Liver (tissue), 9 donors: ENCODE results near the gene THTPA. TPM values are rescaled to one million over a fixed set of nuclear protein-coding genes. Genes with fewer than 3 reads are reported as not detected.

Experiments
- DNase-seq: peaks from one replicate; pipeline ENCODE4 v3.0.0-alpha.2; 2017; ENCODE audit warnings: low spot score
- H3K27ac ChIP-seq, 2 donors: one replicate each; pipeline ENCODE4 v1.7.0; 2013; ENCODE audit warnings: inconsistent platforms in 2 of 2, low read length in 2 of 2, control low read depth in 1 of 2, low read depth in 1 of 2, mild to moderate bottlenecking in 1 of 2
- H3K27me3 ChIP-seq, 4 donors: one replicate each; pipeline versions ENCODE4 v1.6.1 to v1.7.0; 2013; ENCODE audit warnings: low read length in 3 of 4, inconsistent platforms in 1 of 4, mild to moderate bottlenecking in 1 of 4, moderate library complexity in 1 of 4; ENCODE audit not compliant: control insufficient read depth in 4 of 4, insufficient read depth in 4 of 4
- H3K36me3 ChIP-seq, 4 donors: one replicate each; pipeline versions ENCODE4 v1.6.1 to v1.7.0; 2013; ENCODE audit warnings: low read length in 3 of 4, mild to moderate bottlenecking in 3 of 4, low read depth in 1 of 4, moderate library complexity in 1 of 4; ENCODE audit not compliant: control insufficient read depth in 4 of 4, insufficient read depth in 3 of 4
- H3K4me1 ChIP-seq, 4 donors: one replicate each; pipeline versions ENCODE4 v1.6.1 to v1.7.0; 2013; ENCODE audit warnings: low read length in 3 of 4, mild to moderate bottlenecking in 3 of 4, moderate library complexity in 1 of 4; ENCODE audit not compliant: control insufficient read depth in 4 of 4, insufficient read depth in 4 of 4
- H3K4me3 ChIP-seq, 3 donors: one replicate each; pipeline versions ENCODE4 v1.6.1 to v1.7.0; 2013; ENCODE audit warnings: low read length in 3 of 3, control low read depth in 1 of 3, low read depth in 1 of 3, mild to moderate bottlenecking in 1 of 3
- H3K9ac ChIP-seq, 2 donors: one replicate each; pipeline ENCODE4 v1.7.0; 2013; ENCODE audit warnings: low read length in 2 of 2, mild to moderate bottlenecking in 2 of 2, moderate library complexity in 2 of 2, control low read depth in 1 of 2, low read depth in 1 of 2
- H3K9me3 ChIP-seq, 4 donors: one replicate each; pipeline versions ENCODE4 v1.6.1 to v1.7.0; 2013; ENCODE audit warnings: low read length in 3 of 4; ENCODE audit not compliant: control insufficient read depth in 4 of 4
- ATF3 ChIP-seq: IDR thresholded peaks from 2 replicates; pipeline ENCODE4 v1.6.1; 2016; ENCODE audit warnings: antibody characterized with exemption
- EGR1 ChIP-seq, 2 donors: IDR thresholded peaks; 2 replicates each; pipeline ENCODE4 v1.6.1; 2016 to 2018; ENCODE audit warnings: antibody characterized with exemption in 2 of 2, low read depth in 2 of 2
- FOXA1 ChIP-seq: IDR thresholded peaks from 2 replicates; pipeline ENCODE4 v1.6.1; 2016; ENCODE audit warnings: antibody characterized with exemption
- FOXA2 ChIP-seq: IDR thresholded peaks from 2 replicates; pipeline ENCODE4 v1.6.1; 2016; ENCODE audit warnings: antibody characterized with exemption
- GABPA ChIP-seq, 2 donors: IDR thresholded peaks in 1 of 2; conservative IDR thresholded peaks in 1 of 2; 2 replicates each; pipeline ENCODE4 v1.6.1; 2016; ENCODE audit warnings: antibody characterized with exemption in 2 of 2, mild to moderate bottlenecking in 1 of 2, moderate library complexity in 1 of 2
- HNF4A ChIP-seq, 2 donors: conservative IDR thresholded peaks; 2 replicates each; pipeline ENCODE4 v1.6.1; 2016; ENCODE audit warnings: antibody characterized with exemption in 2 of 2, mild to moderate bottlenecking in 2 of 2
- HNF4G ChIP-seq: IDR thresholded peaks from 2 replicates; pipeline ENCODE4 v1.6.1; 2016; ENCODE audit warnings: antibody characterized with exemption
- JUND ChIP-seq, 2 donors: IDR thresholded peaks; 2 replicates each; pipeline ENCODE4 v1.6.1; 2016; ENCODE audit warnings: antibody characterized with exemption in 2 of 2
- NR2F2 ChIP-seq: IDR thresholded peaks from 2 replicates; pipeline ENCODE4 v1.6.1; 2016; ENCODE audit warnings: antibody characterized with exemption
- RAD21 ChIP-seq, 2 donors: IDR thresholded peaks; 2 replicates each; pipeline ENCODE4 v1.6.1; 2016; ENCODE audit warnings: antibody characterized with exemption in 2 of 2, mild to moderate bottlenecking in 2 of 2
- REST ChIP-seq: IDR thresholded peaks from 2 replicates; pipeline ENCODE4 v1.6.1; 2016; ENCODE audit warnings: antibody characterized with exemption, mild to moderate bottlenecking
- RXRA ChIP-seq, 2 donors: IDR thresholded peaks; 2 replicates each; pipeline ENCODE4 v1.6.1; 2017 to 2018; ENCODE audit warnings: antibody characterized with exemption in 2 of 2, mild to moderate bottlenecking in 1 of 2
- SP1 ChIP-seq: IDR thresholded peaks from 2 replicates; pipeline ENCODE4 v1.6.1; 2018; ENCODE audit warnings: antibody characterized with exemption, mild to moderate bottlenecking
- TAF1 ChIP-seq: conservative IDR thresholded peaks from 2 replicates; pipeline ENCODE4 v1.6.1; 2016; ENCODE audit warnings: antibody characterized with exemption, mild to moderate bottlenecking
- ZBTB33 ChIP-seq: IDR thresholded peaks from 2 replicates; pipeline ENCODE4 v1.6.1; 2016; ENCODE audit warnings: antibody characterized with exemption
- WGBS: extraction: QIAGEN DNeasy Blood & Tissue Kit; methylation state at CpG from one replicate; pipeline ENCODE4 v1.1.7; 2013; 5-methylcytosine and 5-hydroxymethylcytosine counted together
- polyA plus RNA-seq, 2 donors: library from polyadenylated mRNA; stranded (reverse) in 1 of 2; unstranded in 1 of 2; fragments of 200-250 nt in 1 of 2; fragments of >200 nt in 1 of 2; fragmentation: Nextera tagmentation in 1 of 2; extraction: Ambion mirVana in 1 of 2; gene quantifications; one replicate each; pipeline versions ENCODE4 v1.2.1 to v1.2.3, GENCODE V29; 2013 to 2015
- total RNA-seq, 2 donors: library from RNA; depleted of rRNA; stranded (reverse); fragments of >200 nt; gene quantifications; one replicate each; pipeline ENCODE4 v1.2.3, GENCODE V29; 2014
- donor health status: healthy.
- donor health status: healthy.
- donor health status: healthy.
- donor health status: healthy.
- donor health status: healthy.

The THTPA gene
- total and polyA plus RNA-seq, 4 donors = 7.3 to 19.8 (median 9.9) TPM

GRCh38 chr14:23564181-23564812 lies 8.2 kb downstream of the THTPA start:
- H3K9ac ChIP-seq = no peak overlapping the region
- H3K4me3 ChIP-seq = no peak overlapping the region
- no peaks in the 10 kb centered on the region for H3K9me3 ChIP-seq
- no peak for DNase-seq
- WGBS = 95% methylated on average over 13 of the region's 13 CpGs
- H3K27ac ChIP-seq = peak overlapping the region in 1 of 2 donors; percentile 5
- no peaks in the 10 kb centered on the region for H3K27me3 ChIP-seq
- peaks cover 1 to 16% (median 6%) of the 10 kb centered on the region in 4 donors for H3K36me3 ChIP-seq
- H3K4me1 ChIP-seq = peaks cover 0 to 30% (median 19%) of the 10 kb centered on the region in 4 donors
- no peak for TF ChIP-seq SP1
- TF ChIP-seq FOXA2 = no peak
- no peak for TF ChIP-seq RAD21 (IDR thresholded peaks at IDR 0.05)
- no peak for TF ChIP-seq HNF4G
- no peak for TF ChIP-seq FOXA1
- TF ChIP-seq EGR1 (IDR thresholded peaks at IDR 0.05; ENCODE audit: low read depth in 2 of 2) = no peak

- peaks cover 0 to 30% (median 19%) of the 10 kb centered on the region in 4 donors for H3K4me1 ChIP-seq
- no peak for DNase-seq
- H3K9me3 ChIP-seq = no peaks in the 10 kb centered on the region
- H3K27ac ChIP-seq = no peak overlapping the region
- WGBS = 92% methylated on average over 7 of the region's 7 CpGs
- H3K4me3 ChIP-seq = no peak overlapping the region
- no peak overlapping the region for H3K9ac ChIP-seq
- peaks cover 1 to 16% (median 6%) of the 10 kb centered on the region in 4 donors for H3K36me3 ChIP-seq
- H3K27me3 ChIP-seq = no peaks in the 10 kb centered on the region
- TF ChIP-seq REST = no peak
- no peak for TF ChIP-seq HNF4A (conservative IDR thresholded peaks at IDR 0.05)
These were observed 8.8 kb downstream of the THTPA start for GRCh38 chr14:23564876-23565275.

- H3K9me3 ChIP-seq = no peaks in the 10 kb centered on the region
- WGBS = 91% methylated on average over 11 of the region's 11 CpGs
- H3K27ac ChIP-seq = no peak overlapping the region
- no peak overlapping the region for H3K9ac ChIP-seq
- no peak overlapping the region for H3K4me3 ChIP-seq
- no peak for TF ChIP-seq RXRA (IDR thresholded peaks at IDR 0.05)
- no peak for TF ChIP-seq RAD21 (IDR thresholded peaks at IDR 0.05)
- no peak for TF ChIP-seq REST
- no peak for TF ChIP-seq GABPA (IDR thresholded peaks at IDR 0.05 in 1 of 2, conservative IDR thresholded peaks at IDR 0.05 in 1 of 2)
- no peak for TF ChIP-seq ZBTB33
- TF ChIP-seq TAF1 = no peak
- no peak for TF ChIP-seq SP1
- no peak for TF ChIP-seq EGR1 (IDR thresholded peaks at IDR 0.05; ENCODE audit: low read depth in 2 of 2)
- no peak for TF ChIP-seq HNF4G
- no peak for TF ChIP-seq JUND (IDR thresholded peaks at IDR 0.05)
- no peak for TF ChIP-seq ATF3
- no peak for TF ChIP-seq NR2F2
- TF ChIP-seq FOXA2 = no peak
- no peak for TF ChIP-seq HNF4A (conservative IDR thresholded peaks at IDR 0.05)
- no peak for DNase-seq
- H3K27me3 ChIP-seq = no peaks in the 10 kb centered on the region
- H3K36me3 ChIP-seq = peaks cover 1 to 10% (median 4%) of the 10 kb centered on the region in 4 donors
- peaks cover 0 to 30% (median 19%) of the 10 kb centered on the region in 4 donors for H3K4me1 ChIP-seq
These were observed 9.6 kb downstream of the THTPA start for GRCh38 chr14:23565626-23566025.
